GM19468 (cell line): ENCODE results near the gene NDUFB4.

Experiments used
- ATAC-seq: cut with Tn5 transposase; IDR thresholded peaks from one replicate; pipeline ENCODE4 v1.9.1; 2021; ENCODE audit warnings: mild to moderate bottlenecking, moderate library complexity, moderate number of reproducible peaks; ENCODE audit not compliant: unreplicated experiment; ENCODE audit errors: extremely low read depth

NDUFB4 gene

GRCh38 chr3:120596116-120596852 is at the start of gene NDUFB4:
TSS of gene NDUFB4 (plus strand) at chr3:120596336. CDS start at chr3:120596360, 24 bp downstream.
- peak; percentile 99 for ATAC-seq

- ATAC-seq: no peak
Observed at GRCh38 chr3:120550546-120550945, 45.6 kb upstream of the NDUFB4 start.

- no peak for ATAC-seq
Observed at GRCh38 chr3:120552184-120553172, 43.7 kb upstream of the NDUFB4 start.

GRCh38 chr3:120554812-120555606 is 41.1 kb upstream of the NDUFB4 start:
- ATAC-seq: no peak

GRCh38 chr3:120555657-120556509 is 40.3 kb upstream of the NDUFB4 start:
- ATAC-seq: no peak

GRCh38 chr3:120557115-120557514 is 39.0 kb upstream of the NDUFB4 start:
- no peak for ATAC-seq

GRCh38 chr3:120558771-120559241 is 37.3 kb upstream of the NDUFB4 start:
- peak; percentile 86 for ATAC-seq

- no peak for ATAC-seq
Observed at GRCh38 chr3:120559242-120560061, 36.7 kb upstream of the NDUFB4 start.

- no peak for ATAC-seq
Observed at GRCh38 chr3:120560304-120561250, 35.6 kb upstream of the NDUFB4 start.

- peak; percentile 59 for ATAC-seq
Observed at GRCh38 chr3:120561251-120562045, 34.7 kb upstream of the NDUFB4 start.

GRCh38 chr3:120563356-120564022 is 32.6 kb upstream of the NDUFB4 start:
- ATAC-seq: no peak

- ATAC-seq: no peak
Observed at GRCh38 chr3:120566243-120566975, 29.7 kb upstream of the NDUFB4 start.

- ATAC-seq: no peak
Observed at GRCh38 chr3:120567370-120568201, 28.6 kb upstream of the NDUFB4 start.

GRCh38 chr3:120568202-120568531 is 28.0 kb upstream of the NDUFB4 start:
- ATAC-seq: no peak

GRCh38 chr3:120568598-120568997 is 27.5 kb upstream of the NDUFB4 start:
- ATAC-seq: no peak
